Activated CD4-positive, alpha-beta T cell treated with anti-CD3 and anti-CD28 coated beads, Interleukin-2, amount 50 U/mL, for 1 hour (primary cell): ENCODE data around the gene TNXB.
"Not testable (repeated sequence)": the region's sequence is repeated elsewhere in the genome, so short reads cannot be mapped to it uniquely, and the experiment has no call there.

Experiments used
- DNase-seq: peaks from one replicate; pipeline ENCODE4 v3.0.0-alpha.2; 2020

TNXB gene

GRCh38 chr6:32109114-32109764 is at the start of gene TNXB:
TNXB (minus strand) TSS chr6:32109338; CDS start chr6:32098198, 11,140 bp downstream.
- no peak for DNase-seq

DNA sequence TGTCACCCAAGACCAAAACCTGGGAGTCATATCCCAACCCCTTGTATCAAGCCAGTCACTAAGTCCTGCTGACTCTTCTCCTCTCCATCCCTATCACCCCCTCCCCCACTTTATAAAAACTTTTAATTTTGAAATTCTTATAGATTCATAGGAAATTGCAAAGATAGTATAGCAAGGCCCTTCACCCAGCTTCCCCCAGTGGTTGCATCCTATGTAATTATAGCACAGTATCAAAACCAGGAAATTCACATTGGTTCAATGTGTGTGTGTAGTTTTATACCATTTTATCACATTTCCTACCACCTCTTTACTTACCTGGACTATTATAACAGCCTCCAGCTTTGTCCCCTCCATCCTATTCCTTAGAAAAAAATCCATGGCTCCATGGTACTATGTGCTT is 48.9 kb upstream of the TNXB start:
- DNase-seq: no peak

DNA sequence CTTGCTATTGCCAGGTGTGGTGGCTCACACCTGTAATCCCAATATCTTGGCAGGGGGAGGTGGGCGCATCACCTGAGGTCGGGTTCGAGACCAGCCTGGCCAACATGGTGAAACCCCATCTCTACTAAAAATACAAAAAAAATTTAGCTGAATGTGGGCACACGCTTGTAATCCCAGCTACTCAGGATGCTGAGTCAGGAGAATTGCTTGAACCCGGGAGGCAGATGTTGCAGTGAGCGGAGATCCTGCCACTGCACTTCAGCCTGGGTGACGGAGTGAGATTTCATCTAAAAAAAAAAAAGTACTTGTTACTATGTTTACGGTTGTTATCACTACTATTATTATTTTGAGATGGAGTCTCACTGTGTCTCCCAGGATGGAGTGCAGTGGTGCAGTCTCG is 47.8 kb upstream of the TNXB start:
- no peak for DNase-seq

GRCh38 chr6:32154514-32155161 is 45.5 kb upstream of the TNXB start:
- DNase-seq: peak; percentile 60

DNA sequence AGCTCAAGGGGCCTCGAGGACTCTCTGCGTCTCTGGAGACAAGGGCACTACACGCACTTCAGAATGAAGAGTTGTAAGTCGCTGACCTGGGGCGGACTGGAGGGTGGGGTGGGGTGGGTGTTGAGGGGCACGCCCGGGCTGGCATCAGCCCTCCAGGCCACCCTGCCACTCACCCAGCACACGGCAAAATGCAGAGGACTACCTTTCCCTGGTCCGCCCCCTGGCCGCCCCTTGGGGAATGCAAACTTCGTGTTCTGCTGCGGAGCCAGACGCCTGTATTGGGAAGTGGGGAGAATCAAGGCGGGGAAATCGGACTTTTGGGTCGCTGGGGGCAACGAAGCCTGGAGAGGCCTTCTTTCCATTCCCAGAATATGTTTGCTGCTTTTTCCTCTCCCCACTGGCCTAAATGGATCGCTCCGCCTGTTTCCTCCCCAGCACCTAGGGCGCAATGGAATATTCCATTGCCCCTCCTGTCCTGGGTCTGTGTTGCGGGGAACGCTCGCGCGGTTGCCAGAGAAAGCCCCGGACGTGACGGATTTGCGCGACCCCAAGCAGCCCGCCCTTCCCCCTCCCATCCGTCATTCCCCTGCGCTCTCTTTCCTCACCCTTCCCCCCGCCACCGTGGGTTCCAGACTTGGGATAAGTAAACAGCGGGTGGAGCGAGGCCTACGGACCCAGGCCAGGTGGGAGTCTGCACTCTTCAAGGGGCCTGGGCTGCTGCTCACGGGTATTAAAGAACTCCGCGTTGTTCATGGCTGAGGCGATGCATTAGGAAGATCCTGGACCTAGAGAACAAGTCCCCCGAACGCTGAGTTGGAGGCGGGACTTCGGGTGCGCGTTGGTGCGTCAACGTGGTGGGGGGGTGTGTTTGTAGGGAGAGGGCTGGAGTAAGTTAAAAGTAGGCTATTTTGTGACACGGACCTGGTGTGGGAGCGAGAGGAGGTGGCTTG is 44.7 kb upstream of the TNXB start, which contains the start of gene PPT2:
Gene PPT2, plus strand, starts transcription at position 578 of the 950 bp plus-strand sequence. CDS start 454 bp downstream, outside the sequence.
- peak; percentile 64 for DNase-seq

- DNase-seq: no peak
Measured at GRCh38 chr6:32152769-32153563, 43.8 kb upstream of the TNXB start.

DNA sequence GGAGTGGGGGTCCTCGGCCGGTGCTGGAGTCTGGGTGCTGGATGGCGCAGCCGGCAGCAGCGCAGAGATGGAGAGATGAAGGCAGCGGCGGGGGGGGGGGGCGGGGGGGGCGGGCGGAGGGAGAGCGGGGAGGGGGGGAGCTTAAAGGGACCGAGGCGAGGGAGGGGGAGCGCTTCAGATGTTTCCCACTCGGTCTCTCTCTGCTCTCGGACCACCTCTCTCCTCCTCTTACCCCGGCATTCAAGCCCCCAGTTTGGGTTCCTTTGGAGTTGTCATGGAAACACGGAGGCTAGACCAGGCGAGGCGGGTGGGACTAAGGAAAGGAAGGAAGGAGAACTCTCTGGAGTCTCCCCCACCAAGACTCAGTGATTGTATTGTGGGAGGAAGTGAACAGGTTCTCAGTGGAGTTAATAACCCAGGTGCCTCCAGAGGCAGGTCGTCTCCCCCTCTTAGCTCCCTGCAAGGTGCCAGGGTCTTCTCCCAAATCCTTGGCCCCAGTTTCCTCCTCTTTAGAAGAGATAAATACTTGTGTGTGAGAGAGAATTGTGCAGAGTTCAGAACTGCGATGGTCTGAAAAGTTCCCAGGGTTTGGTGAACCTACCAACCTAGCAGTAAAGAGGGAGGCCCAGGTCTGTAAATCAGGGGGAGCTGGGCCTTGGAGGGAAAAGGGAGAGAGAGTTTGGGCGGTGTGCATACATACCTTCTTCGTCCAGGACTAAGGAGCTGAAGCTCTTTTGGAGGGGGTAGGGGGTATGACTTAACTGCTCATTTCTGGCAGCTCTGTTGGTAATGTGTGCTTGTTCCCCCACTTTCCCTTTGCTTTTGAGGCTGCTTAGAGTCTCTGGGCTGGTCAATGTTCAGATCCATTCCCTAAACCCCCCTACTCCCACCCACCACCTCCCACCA is 43.0 kb upstream of the TNXB start, which contains the start of gene PRRT1:
Gene PRRT1, minus strand, starts transcription at position 77 of the 906 bp plus-strand sequence. CDS start 112 bp downstream, outside the sequence.
- DNase-seq: no peak

DNA sequence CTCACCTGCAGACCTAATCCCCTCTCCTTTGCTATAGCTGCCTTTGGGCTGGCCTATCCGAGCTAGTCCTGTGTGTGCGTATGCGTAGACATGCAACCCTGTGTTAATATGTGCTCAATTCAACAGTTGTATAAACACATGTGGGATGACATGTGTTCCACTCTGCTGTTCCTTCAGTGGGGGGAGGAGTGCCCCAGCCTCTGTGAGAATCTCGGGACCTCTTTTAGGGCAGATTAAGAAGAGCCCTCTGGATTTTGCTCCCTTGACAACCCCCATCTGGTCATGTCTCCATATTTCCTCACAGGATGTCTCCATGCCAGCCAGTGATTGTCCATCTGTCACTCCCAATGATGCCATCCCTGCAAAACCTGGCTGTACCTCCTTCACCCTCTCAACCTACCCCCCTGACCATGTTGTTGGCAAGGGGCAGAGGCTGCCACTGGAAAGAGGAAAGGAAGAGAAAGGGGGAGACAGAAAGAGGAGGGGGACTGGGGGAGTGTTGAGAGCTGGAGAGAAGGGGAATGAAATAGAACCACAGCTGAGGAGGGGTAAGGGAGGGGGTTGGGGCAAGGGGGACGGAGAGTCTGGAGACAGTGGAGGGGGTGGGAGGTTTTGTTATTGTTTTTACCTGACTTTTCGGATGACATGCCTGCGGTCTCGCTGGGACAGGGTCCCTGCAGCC is 42.2 kb upstream of the TNXB start:
- no peak for DNase-seq

DNA sequence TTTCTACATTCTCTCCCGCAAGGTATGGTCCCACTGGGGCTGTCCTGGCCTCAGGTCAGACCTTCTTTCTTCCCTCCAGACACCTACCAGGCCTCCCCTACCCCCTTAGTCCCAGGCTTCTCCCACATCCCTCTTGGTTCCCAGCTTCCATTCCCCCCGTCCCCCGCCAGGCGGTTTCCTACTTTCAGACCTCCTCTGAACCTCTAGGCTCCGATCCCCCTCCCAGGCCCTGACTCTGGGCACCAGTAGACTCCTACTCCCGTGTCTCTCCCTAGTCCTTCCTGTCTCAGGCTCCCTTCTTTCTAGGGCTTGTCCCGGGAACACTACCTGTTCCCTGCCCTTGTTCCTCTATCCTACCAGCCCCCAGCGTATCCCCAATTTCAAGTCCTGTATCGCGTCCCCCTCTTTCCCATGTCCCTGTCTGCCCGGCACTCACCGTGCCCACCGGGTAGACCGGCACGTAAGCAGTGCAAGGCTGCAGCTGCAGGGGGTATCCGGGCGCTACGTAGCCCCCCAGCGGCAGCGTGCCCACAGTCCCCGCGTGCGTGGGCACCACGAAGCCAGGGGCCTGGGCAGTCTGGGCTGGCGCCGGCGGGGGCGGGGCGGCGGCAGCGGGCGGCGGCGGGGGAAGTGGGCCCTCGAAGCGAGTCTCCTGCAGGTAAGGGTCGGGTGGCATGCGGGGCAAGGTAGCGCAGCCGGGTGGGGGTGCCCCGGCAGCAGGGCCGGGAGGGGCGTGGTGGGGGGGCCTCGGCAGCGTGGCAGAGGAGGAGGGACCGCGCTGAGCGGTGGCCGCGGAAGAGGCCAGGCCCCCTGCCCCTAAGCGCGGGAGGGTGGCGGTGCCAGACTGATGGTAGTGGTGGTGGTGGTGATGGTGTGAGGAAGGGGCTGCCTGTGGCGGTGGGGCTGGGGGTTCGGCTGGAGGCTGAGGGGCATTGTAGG is 41.1 kb upstream of the TNXB start:
- no peak for DNase-seq

- DNase-seq: no peak
Measured at GRCh38 chr6:32149092-32149755, 40.1 kb upstream of the TNXB start.

GRCh38 chr6:32148289-32149091 is 39.4 kb upstream of the TNXB start:
- peak; percentile 61 for DNase-seq

DNA sequence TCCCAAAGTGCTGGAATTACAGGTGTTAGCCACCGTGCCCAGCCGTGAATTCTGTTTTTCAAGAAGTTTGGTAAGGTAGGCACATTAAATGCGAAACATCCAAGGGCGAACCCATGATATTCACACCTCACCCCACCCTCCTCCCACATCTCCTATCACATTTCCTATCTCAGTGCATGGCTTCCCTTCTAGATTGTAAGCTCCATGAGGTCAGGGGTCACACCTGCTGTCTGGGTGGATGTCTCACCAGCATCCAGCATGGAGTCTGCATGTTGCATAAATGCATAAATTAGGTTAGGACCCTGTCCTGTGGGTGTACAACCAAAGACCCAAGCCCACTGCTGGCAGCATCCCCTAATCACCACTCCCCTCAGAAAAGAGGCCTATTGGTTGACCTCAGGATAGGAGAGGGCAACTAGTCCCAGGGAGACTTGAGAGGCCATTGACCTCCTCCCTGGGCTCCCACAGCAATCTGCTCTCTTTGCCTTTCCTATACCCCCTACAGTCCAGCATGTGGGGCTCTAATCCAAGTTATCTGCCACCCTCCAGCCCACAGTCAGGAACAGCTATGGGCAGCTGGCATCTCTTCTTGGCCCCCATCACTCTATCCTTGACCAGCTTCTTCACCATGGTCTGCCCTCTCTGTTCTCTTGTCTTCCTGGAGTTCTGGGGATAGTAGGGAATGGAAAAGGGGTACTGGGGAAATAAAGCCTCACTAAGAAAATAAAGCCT is 38.4 kb upstream of the TNXB start:
- no peak for DNase-seq

- no peak for DNase-seq
Measured at GRCh38 chr6:32146687-32147086, 37.5 kb upstream of the TNXB start.

GRCh38 chr6:32146287-32146686 is 37.1 kb upstream of the TNXB start:
- DNase-seq: no peak

- DNase-seq: not testable (repeated sequence)
Measured at GRCh38 chr6:32144238-32144637, 35.1 kb upstream of the TNXB start.

GRCh38 chr6:32140420-32141046 is 31.4 kb upstream of the TNXB start:
- DNase-seq: no peak

DNA sequence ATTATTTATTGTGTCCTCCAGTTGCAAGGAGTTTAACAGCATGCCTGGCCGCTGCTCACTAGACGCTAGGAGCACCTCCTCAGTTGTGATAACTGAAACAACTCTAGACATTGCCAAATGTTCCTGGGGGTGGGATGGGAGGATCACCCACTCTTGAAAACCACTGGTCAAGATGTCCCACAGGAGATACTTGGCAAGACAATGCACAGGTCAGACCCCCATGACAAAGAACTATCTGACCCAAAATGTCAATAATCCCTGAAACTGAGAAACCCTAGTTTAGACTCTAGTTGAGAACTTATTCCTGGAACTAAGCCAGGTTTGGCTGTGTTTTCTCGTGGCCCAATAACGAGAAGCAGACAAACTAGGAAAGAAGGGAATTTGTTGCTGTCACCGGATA is 30.5 kb upstream of the TNXB start:
- no peak for DNase-seq
